Activated naive CD8-positive, alpha-beta T cell treated with anti-CD3 and anti-CD28 coated beads, Interleukin-2, amount 50 U/mL, for 24 hours (primary cell): ENCODE data around the gene CCNE1.
A peak's percentile ranks its signal among the peaks of the same experiment; 100 is the strongest.

ENCODE experiments used
- ATAC-seq: fragments of 150-1000 bp; cut with Tn5 transposase; one replicate; pipeline ENCODE4 v1.10.0; 2021
- DNase-seq: peaks from one replicate; pipeline ENCODE4 v3.0.0; 2021
- H3K27ac Mint-ChIP-seq: one replicate; pipeline ENCODE4 v1.8.0; 2021; ENCODE audit warnings: mild to moderate bottlenecking, mixed read lengths
- H3K27me3 Mint-ChIP-seq: one replicate; pipeline ENCODE4 v1.8.0; 2021; ENCODE audit warnings: mixed read lengths
- H3K36me3 Mint-ChIP-seq: one replicate; pipeline ENCODE4 v1.8.0; 2021; ENCODE audit warnings: low read depth, mixed read lengths
- H3K4me1 Mint-ChIP-seq: one replicate; pipeline ENCODE4 v1.8.0; 2021; ENCODE audit warnings: mixed read lengths
- H3K4me3 Mint-ChIP-seq: one replicate; pipeline ENCODE4 v1.8.0; 2021; ENCODE audit warnings: mild to moderate bottlenecking, moderate library complexity, mixed read lengths
- H3K9me3 Mint-ChIP-seq: one replicate; pipeline ENCODE4 v1.8.0; 2021; ENCODE audit warnings: mixed read lengths

The CCNE1 gene

DNA sequence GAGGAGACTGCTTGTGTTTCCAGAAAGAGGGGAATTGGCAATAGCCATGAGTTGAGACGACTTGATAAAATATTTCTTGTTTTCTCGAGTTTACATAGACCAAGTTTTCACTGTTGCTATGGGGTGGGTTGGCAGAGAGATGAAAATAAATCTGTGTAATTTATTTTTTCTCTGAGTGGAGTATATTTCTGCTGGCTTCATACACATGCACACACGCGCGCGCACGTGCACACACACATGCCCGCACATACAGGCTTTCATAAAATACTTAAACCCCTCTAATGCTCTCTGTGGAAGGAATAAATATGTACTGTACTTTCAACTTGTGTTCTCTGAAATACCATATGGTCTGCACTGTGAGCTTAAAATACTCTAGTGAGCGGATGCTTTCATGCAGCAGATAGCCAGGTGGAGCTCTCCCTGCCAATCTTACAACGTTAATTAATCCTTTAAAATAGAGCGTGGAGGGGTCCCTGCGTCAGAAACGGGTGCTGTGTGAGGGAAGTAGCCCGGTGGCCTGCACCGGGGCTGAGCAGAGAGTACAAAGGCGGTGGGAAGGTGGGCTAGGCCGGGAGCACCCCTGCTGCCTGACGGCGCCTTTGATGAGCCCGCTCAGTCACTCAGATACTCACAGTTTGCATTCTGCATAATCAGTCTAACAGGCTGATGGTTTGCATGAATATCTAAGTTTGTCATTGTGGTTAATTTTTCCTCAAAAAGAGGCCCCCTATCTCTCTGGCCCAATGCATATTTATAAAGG lies 44.1 kb downstream of the CCNE1 start:
- DNase-seq (no peak), ATAC-seq (no peak)
- Mint-ChIP-seq H3K4me3 (no peak overlapping the region), H3K27me3 (peaks cover 12% of the 10 kb centered on the region), H3K9me3 (no peaks in the 10 kb centered on the region), H3K36me3 (no peaks in the 10 kb centered on the region), H3K4me1 (peaks cover 21% of the 10 kb centered on the region), H3K27ac (no peak overlapping the region)

DNA sequence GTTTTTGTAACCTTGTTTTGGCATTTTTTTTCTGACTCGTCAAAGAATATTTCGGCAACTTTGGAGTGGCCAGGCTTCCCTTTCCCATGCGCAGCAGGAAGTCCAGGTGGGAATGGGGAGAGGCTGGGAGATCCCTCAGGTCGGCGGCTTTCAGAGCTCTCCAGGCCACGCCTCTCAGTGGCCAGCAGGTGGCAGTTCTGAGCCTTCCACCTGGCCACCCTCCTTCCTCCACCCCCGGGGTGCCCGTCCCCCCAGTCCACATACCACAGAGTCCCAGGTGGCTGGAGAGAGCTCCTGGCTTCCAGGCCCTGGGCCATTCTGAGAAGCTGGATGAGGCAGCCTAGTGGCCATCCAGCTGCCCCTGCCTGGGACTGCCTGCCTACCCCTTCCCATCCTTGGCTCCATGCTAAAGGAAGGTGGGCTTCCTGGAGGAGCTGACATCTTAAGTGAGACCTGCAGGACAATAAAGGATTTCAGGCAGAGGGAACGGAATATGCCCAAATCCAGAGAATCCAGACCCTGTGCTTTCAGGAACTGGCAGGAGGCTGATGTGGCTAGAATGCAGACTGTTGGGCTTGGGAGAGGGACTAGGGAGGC lies 46.3 kb downstream of the CCNE1 start:
- Mint-ChIP-seq H3K27me3 (peaks cover 21% of the 10 kb centered on the region), H3K4me3 (no peak overlapping the region), H3K36me3 (no peaks in the 10 kb centered on the region), H3K27ac (no peak overlapping the region), H3K4me1 (peaks cover 3% of the 10 kb centered on the region), H3K9me3 (no peaks in the 10 kb centered on the region)
- ATAC-seq: no peak
- DNase-seq: peak; percentile 46

- H3K27me3 Mint-ChIP-seq: peaks cover 21% of the 10 kb centered on the region
- no peak overlapping the region for H3K4me3 Mint-ChIP-seq
These were observed 46.8 kb downstream of the CCNE1 start for GRCh38 chr19:29858621-29859020.

GRCh38 chr19:29860492-29860891 lies 48.7 kb downstream of the CCNE1 start:
- no peak overlapping the region for H3K27ac Mint-ChIP-seq

More at GRCh38 chr19:29858621-29859020, 46.8 kb downstream of the CCNE1 start:
- H3K36me3 Mint-ChIP-seq: no peaks in the 10 kb centered on the region
- no peak for DNase-seq
- H3K4me1 Mint-ChIP-seq: peaks cover 3% of the 10 kb centered on the region
- ATAC-seq: no peak
- no peaks in the 10 kb centered on the region for H3K9me3 Mint-ChIP-seq
- no peak overlapping the region for H3K27ac Mint-ChIP-seq

GRCh38 chr19:29861574-29861973 lies 49.8 kb downstream of the CCNE1 start:
- Mint-ChIP-seq H3K36me3 (no peaks in the 10 kb centered on the region), H3K4me3 (no peak overlapping the region), H3K4me1 (no peaks in the 10 kb centered on the region), H3K27ac (no peak overlapping the region), H3K27me3 (peaks cover 11% of the 10 kb centered on the region), H3K9me3 (peaks cover 2% of the 10 kb centered on the region)
- no peak for ATAC-seq
- no peak for DNase-seq

More at GRCh38 chr19:29860492-29860891, 48.7 kb downstream of the CCNE1 start:
- no peak for DNase-seq
- Mint-ChIP-seq H3K36me3 (no peaks in the 10 kb centered on the region), H3K4me3 (no peak overlapping the region), H3K4me1 (no peaks in the 10 kb centered on the region), H3K27me3 (peaks cover 11% of the 10 kb centered on the region), H3K9me3 (no peaks in the 10 kb centered on the region)
- ATAC-seq: no peak

DNA sequence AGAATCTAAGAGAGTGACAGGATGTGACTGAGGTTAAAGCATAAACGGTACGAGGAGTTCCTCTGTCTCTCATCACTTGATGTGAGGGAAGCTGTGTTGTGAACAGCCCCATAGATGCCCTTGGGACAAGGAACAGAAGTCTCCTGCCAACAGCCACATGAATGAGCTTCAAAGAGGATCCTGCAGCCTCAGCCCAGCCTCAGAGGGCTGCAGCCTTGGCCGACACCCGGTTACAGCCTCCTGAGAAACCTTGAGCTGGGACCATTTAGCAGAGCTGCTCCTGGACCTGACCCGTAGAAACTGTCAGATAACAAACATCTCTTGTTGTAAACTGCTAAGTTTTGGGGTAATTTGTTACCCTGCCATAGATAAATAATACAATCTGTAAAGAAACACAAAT lies 54.2 kb downstream of the CCNE1 start:
- peaks cover 4% of the 10 kb centered on the region for H3K9me3 Mint-ChIP-seq
- DNase-seq (no peak), ATAC-seq (no peak)
- H3K36me3 Mint-ChIP-seq: no peaks in the 10 kb centered on the region
- H3K27me3 Mint-ChIP-seq: peaks cover 12% of the 10 kb centered on the region
- H3K4me3 Mint-ChIP-seq: no peak overlapping the region
- H3K4me1 Mint-ChIP-seq: no peaks in the 10 kb centered on the region
- H3K27ac Mint-ChIP-seq: no peak overlapping the region

DNA sequence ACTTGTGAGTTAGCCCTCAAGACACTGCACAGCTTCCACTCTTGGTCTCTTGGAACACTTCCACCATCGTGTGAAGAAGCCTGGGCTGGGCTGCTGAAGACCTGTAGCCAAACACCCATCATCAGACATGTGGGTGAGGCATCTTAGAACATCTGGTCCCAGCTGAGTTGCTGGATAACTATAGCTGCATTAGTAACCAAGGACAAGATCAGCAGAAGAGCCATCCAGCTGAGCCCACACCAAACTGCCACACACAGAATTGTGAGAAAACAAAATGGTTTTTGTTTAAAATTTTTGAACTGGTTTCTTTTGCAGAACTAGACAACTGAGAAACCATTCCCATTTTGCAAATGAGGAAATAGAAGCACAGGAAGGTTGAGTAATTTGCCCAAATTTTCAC lies 56.2 kb downstream of the CCNE1 start:
- ATAC-seq (no peak), DNase-seq (no peak)
- H3K27ac Mint-ChIP-seq: no peak overlapping the region
- H3K4me3 Mint-ChIP-seq: no peak overlapping the region
- H3K27me3 Mint-ChIP-seq: peaks cover 15% of the 10 kb centered on the region
- H3K36me3 Mint-ChIP-seq: no peaks in the 10 kb centered on the region
- H3K9me3 Mint-ChIP-seq: peaks cover 4% of the 10 kb centered on the region
- H3K4me1 Mint-ChIP-seq: peaks cover 5% of the 10 kb centered on the region

GRCh38 chr19:29871143-29871542 lies 59.4 kb downstream of the CCNE1 start:
- DNase-seq (no peak), ATAC-seq (no peak)
- Mint-ChIP-seq H3K36me3 (no peaks in the 10 kb centered on the region), H3K4me1 (peaks cover 5% of the 10 kb centered on the region), H3K9me3 (peaks cover 4% of the 10 kb centered on the region), H3K27me3 (peaks cover 23% of the 10 kb centered on the region), H3K4me3 (no peak overlapping the region), H3K27ac (no peak overlapping the region)

- H3K27ac Mint-ChIP-seq: no peak overlapping the region
- no peaks in the 10 kb centered on the region for H3K9me3 Mint-ChIP-seq
- ATAC-seq (peak; percentile 34), DNase-seq (peak; percentile 16)
- H3K4me1 Mint-ChIP-seq: peaks cover 5% of the 10 kb centered on the region
- no peaks in the 10 kb centered on the region for H3K36me3 Mint-ChIP-seq
- peak overlapping the region; percentile 21 for H3K4me3 Mint-ChIP-seq
- peaks cover 21% of the 10 kb centered on the region for H3K27me3 Mint-ChIP-seq
These were observed 60.5 kb downstream of the CCNE1 start for GRCh38 chr19:29872224-29872731.

DNA sequence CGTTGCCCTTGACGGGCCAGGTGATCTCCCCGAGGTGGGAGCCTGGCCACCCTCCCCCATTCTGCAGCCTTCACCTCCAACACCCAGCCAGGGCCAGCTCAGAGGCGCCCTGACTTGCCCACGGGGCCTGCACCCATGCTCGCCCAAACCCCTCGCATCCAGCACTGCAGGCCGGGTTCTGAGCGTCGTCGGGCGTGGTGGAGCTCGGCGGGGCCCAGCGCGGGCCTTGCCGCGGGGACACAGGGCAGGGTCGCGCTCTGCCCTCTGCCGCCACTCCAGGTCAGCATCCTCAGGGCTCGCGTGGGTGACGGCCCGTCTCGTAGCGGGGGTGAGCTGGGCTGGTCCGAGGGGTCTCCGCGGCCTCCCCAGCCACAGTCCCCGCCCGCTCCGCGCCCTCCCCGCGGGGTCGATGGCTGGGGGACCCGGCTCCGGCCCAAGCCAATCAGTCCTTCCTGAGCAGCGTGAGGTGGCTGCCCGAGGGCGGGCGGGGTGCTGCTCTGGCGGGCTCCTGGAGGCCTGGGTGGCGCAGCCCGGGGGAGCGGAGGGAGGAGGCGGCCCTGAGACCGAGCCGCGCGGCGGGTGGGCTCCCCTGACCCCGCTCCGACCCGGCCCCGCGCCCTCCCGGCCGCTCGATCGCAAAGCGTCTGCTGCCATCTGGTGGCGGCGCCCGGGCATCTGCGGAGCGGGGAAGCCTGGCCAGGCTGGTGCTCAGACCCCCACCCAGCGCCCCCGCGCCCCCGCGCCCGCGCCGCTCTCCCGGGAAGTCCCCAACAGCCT lies 61.4 kb downstream of the CCNE1 start:
- DNase-seq (peak; percentile 77), ATAC-seq (peak; percentile 83)
- Mint-ChIP-seq H3K9me3 (no peaks in the 10 kb centered on the region), H3K4me3 (no peak overlapping the region), H3K27me3 (peaks cover 21% of the 10 kb centered on the region), H3K27ac (no peak overlapping the region), H3K36me3 (no peaks in the 10 kb centered on the region), H3K4me1 (peaks cover 5% of the 10 kb centered on the region)
